Endothelial cell of umbilical vein (primary cell): Measurements from ENCODE around the gene TDRD9. TPM values are rescaled to one million over a fixed set of nuclear protein-coding genes. Genes with fewer than 3 reads are reported as not detected.

ENCODE experiments used
- BruUV-seq: library from RNA; stranded (reverse); fragments of 400-500 nt; replicated peaks from 2 replicates; lab custom pipeline; 2021; lab: Mats Ljungman, UMichigan
- CTCF ChIA-PET: fragments of 300-600, 350-600 bp; sonication (Branson Sonifier 250); formaldehyde crosslinking; loops from one replicate; lab custom pipeline; 2021; ENCODE audit warnings: antibody characterized with exemption, inconsistent platforms; lab: Charles Lee
- POLR2A ChIA-PET: fragments of 300-600, 350-600 bp; sonication (Branson Sonifier 250); formaldehyde crosslinking; loops from one replicate; lab custom pipeline; 2021; ENCODE audit warnings: antibody characterized with exemption, inconsistent platforms; lab: Charles Lee
- DNase-seq: peaks from one replicate; pipeline ENCODE4 v3.0.0-alpha.2; 2011; ENCODE audit warnings: low read depth, low spot score
- FAIRE-seq: peaks from 2 replicates; lab custom pipeline; 2011; peaks lifted over from hg19 to GRCh38; lab: Jason Lieb, UNC
- H2AFZ ChIP-seq: 2 replicates; pipeline ENCODE4 v1.6.0; 2012; ENCODE audit warnings: low read depth, low read length, control low read depth, inconsistent platforms
- H3K27ac ChIP-seq: 2 replicates; pipeline ENCODE4 v1.5.1; 2011; ENCODE audit warnings: low read depth, mild to moderate bottlenecking, control low read depth, low read length, moderate library complexity; ENCODE audit not compliant: insufficient read depth
- H3K27me3 ChIP-seq, 2 experiments: 2 replicates each; pipeline versions ENCODE4 v1.6.0 to v1.6.1; 2011; ENCODE audit warnings: low read length in 2 of 2, mixed read lengths in 1 of 2; ENCODE audit not compliant: control insufficient read depth in 2 of 2, insufficient read depth in 2 of 2
- H3K36me3 ChIP-seq, 2 experiments: 2 replicates in 1 of 2; 3 replicates in 1 of 2; pipeline ENCODE4 v1.5.1; 2011; ENCODE audit warnings: low read length in 2 of 2, mild to moderate bottlenecking in 1 of 2, moderate library complexity in 1 of 2; ENCODE audit not compliant: control insufficient read depth in 2 of 2, insufficient read depth in 2 of 2; ENCODE audit errors: extremely low read depth in 1 of 2
- H3K4me1 ChIP-seq: 3 replicates; pipeline ENCODE4 v1.5.1; 2011; ENCODE audit warnings: mild to moderate bottlenecking, low read length; ENCODE audit not compliant: control insufficient read depth, insufficient read depth; ENCODE audit errors: extremely low read depth
- H3K4me2 ChIP-seq: 2 replicates; pipeline ENCODE4 v1.6.1; 2011; ENCODE audit warnings: low read length, control low read depth, mixed read lengths; ENCODE audit not compliant: insufficient read depth
- H3K4me3 ChIP-seq, 3 experiments: fragments of 200-600 bp in 1 of 3; sonication (generic), shearing (Covaris generic) in 1 of 3; replicated peaks in 1 of 3; 2 replicates each; pipeline ENCODE4 v1.5.1; 2011 to 2016; ENCODE audit warnings: control low read depth in 3 of 3, low read length in 3 of 3, mild to moderate bottlenecking in 2 of 3, inconsistent platforms in 1 of 3, low read depth in 1 of 3, moderate library complexity in 1 of 3; ENCODE audit not compliant: insufficient read depth in 1 of 3
- H3K79me2 ChIP-seq: 2 replicates; pipeline ENCODE4 v1.6.0; 2012; ENCODE audit warnings: low read length, inconsistent platforms; ENCODE audit not compliant: control insufficient read depth, insufficient read depth
- H3K9ac ChIP-seq: replicated peaks from 2 replicates; pipeline ENCODE3; 2011; ENCODE audit warnings: low read length, control low read depth; ENCODE audit not compliant: insufficient read depth; ENCODE audit errors: extremely low read depth
- H3K9me1 ChIP-seq: replicated peaks from 3 replicates; pipeline ENCODE4 v1.6.0; 2011; ENCODE audit warnings: mild to moderate bottlenecking, low read length; ENCODE audit not compliant: control insufficient read depth, insufficient read depth; ENCODE audit errors: extremely low read depth
- H3K9me3 ChIP-seq: replicated peaks from 2 replicates; pipeline ENCODE4 v1.5.1; 2012; ENCODE audit warnings: low read length, inconsistent platforms; ENCODE audit not compliant: control insufficient read depth, insufficient read depth
- H4K20me1 ChIP-seq: replicated peaks from 2 replicates; pipeline ENCODE3; 2011; ENCODE audit warnings: mild to moderate bottlenecking, low read length; ENCODE audit not compliant: control insufficient read depth, insufficient read depth; ENCODE audit errors: extremely low read depth
- EZH2 ChIP-seq: IDR thresholded peaks from 2 replicates; pipeline ENCODE4 v1.6.1; 2012; ENCODE audit warnings: borderline replicate concordance, low read depth, mild to moderate bottlenecking, moderate library complexity, low read length, inconsistent platforms; ENCODE audit not compliant: severe bottlenecking
- FOS ChIP-seq: IDR thresholded peaks from 2 replicates; pipeline ENCODE4 v1.6.1; 2011; ENCODE audit warnings: mild to moderate bottlenecking, low read length, moderate library complexity, borderline replicate concordance; ENCODE audit not compliant: insufficient read depth
- GATA2 ChIP-seq: IDR thresholded peaks from 2 replicates; pipeline ENCODE4 v1.7.0; 2011; ENCODE audit warnings: low read depth, mild to moderate bottlenecking, moderate library complexity, mixed read lengths, low read length; ENCODE audit not compliant: insufficient read length, insufficient read depth
- JUN ChIP-seq: IDR thresholded peaks from 2 replicates; pipeline ENCODE4 v1.6.1; 2011; ENCODE audit warnings: borderline replicate concordance, low read depth; ENCODE audit not compliant: insufficient read length, insufficient read depth
- MYC ChIP-seq: IDR thresholded peaks from one replicate; pipeline ENCODE4 v1.6.1; 2011; ENCODE audit warnings: mild to moderate bottlenecking, low read depth, low read length
- POLR2A ChIP-seq: IDR thresholded peaks from 2 replicates; pipeline ENCODE4 v1.6.1; 2012; ENCODE audit warnings: low read depth, mild to moderate bottlenecking, control low read depth, low read length
- POLR2AphosphoS5 ChIP-seq: IDR thresholded peaks from 2 replicates; pipeline ENCODE4 v1.6.1; 2012; ENCODE audit warnings: low read depth, mild to moderate bottlenecking, control low read depth, low read length, moderate library complexity; ENCODE audit not compliant: insufficient read depth
- dilution Hi-C: fragments of 300-500 bp; cut with MboI; formaldehyde crosslinking; loops from one replicate; pipeline ENCODE4 v1.15.0; 2019; ENCODE audit warnings: low sequenced_read_pairs; ENCODE audit not compliant: extremely low pct_ligation_motif_present
- intact Hi-C: fragments of 100-400 bp; cut with micrococcal nuclease; formaldehyde crosslinking; loops from one replicate; pipeline ENCODE4 v1.10.0; 2022
- polyA plus RNA-seq, 4 experiments: library from polyadenylated mRNA; depleted of rRNA in 3 of 4; stranded (reverse) in 3 of 4; unstranded in 1 of 4; fragments of >200 nt; gene quantifications; 2 replicates each; pipeline versions ENCODE4 v1.2.1 to v1.2.3, GENCODE V29; 2011 to 2012; ENCODE audit warnings: missing spikeins in 1 of 4
- total RNA-seq: library from RNA; stranded (reverse); gene quantifications from 2 replicates; pipeline ENCODE4 v1.2.3, GENCODE V29; 2021
- TF ChIP-seq, protein P1 (sequence below), 2 donors: IDR thresholded peaks; 1 replicate in 1 of 2; 2 replicates in 1 of 2; pipeline ENCODE4 v1.5.1; 2011; ENCODE audit warnings: low read length in 2 of 2, mild to moderate bottlenecking in 2 of 2, moderate library complexity in 2 of 2, control low read depth in 1 of 2, inconsistent platforms in 1 of 2, low read depth in 1 of 2; ENCODE audit not compliant: insufficient read depth in 1 of 2; ENCODE audit errors: extremely low read depth in 1 of 2
- TF ChIP-seq, protein P2 (sequence below): IDR thresholded peaks from 2 replicates; pipeline ENCODE4 v1.6.1; 2011; ENCODE audit not compliant: insufficient read depth, insufficient read length

The TDRD9 gene
- total and polyA plus RNA-seq, 2 donors (not counting 3 experiments of a cell fraction or from before 2014, with no cell fraction given): 0.52 to 1.4 TPM

DNA sequence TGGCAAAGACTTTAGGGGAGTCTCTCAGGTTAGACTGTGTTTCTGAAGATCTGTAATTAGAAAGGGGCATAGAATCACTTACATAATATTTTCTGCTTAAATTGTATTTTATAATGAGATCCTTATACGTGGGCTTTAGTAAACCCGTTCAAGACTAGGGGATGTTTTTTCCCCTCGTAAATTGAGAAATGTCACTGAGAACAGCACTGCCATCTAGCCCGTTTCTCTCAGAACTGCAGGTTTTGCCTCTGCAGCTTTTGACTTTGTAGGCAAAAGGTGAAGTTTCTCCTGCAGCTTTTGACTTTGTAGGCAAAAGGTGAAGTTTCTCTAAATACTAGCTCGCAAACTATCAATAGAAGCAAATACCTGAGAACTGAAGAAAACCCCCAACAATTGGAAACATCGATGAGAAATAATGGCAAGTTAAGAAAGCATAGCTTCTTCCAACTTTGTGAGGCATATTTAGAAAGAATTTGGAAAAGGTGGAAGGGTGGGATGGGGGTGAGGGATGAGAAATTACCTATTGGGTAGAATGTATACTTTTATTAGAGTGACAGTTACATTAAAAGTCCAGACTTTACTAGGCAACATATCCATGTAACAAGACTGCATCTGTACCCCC is 147.4 kb downstream of the TDRD9 start:
- Histone ChIP-seq H3K27me3 (peaks cover 0 to 2% of the 10 kb centered on the region in 2 experiments), H3K27ac (no peak overlapping the region), H3K9me3 (no peaks in the 10 kb centered on the region), H3K4me2 (no peak overlapping the region), H3K4me3 (no peak overlapping the region), H4K20me1 (no peaks in the 10 kb centered on the region), H3K79me2 (no peaks in the 10 kb centered on the region), H3K9ac (no peak overlapping the region), H2AFZ (no peak overlapping the region), H3K36me3 (no peaks in the 10 kb centered on the region), H3K4me1 (no peaks in the 10 kb centered on the region), H3K9me1 (no peaks in the 10 kb centered on the region)
- no peak for FAIRE-seq
- BruUV-seq: no TSS peak
- POLR2A ChIA-PET: no interaction called here
- intact Hi-C loops: loop anchor here (5.0 kb wide), 1 partner anchor 147 kb away; no protein-coding TSS in a partner anchor
- no peak for TF ChIP-seq POLR2A
- TF ChIP-seq, protein P1, sequence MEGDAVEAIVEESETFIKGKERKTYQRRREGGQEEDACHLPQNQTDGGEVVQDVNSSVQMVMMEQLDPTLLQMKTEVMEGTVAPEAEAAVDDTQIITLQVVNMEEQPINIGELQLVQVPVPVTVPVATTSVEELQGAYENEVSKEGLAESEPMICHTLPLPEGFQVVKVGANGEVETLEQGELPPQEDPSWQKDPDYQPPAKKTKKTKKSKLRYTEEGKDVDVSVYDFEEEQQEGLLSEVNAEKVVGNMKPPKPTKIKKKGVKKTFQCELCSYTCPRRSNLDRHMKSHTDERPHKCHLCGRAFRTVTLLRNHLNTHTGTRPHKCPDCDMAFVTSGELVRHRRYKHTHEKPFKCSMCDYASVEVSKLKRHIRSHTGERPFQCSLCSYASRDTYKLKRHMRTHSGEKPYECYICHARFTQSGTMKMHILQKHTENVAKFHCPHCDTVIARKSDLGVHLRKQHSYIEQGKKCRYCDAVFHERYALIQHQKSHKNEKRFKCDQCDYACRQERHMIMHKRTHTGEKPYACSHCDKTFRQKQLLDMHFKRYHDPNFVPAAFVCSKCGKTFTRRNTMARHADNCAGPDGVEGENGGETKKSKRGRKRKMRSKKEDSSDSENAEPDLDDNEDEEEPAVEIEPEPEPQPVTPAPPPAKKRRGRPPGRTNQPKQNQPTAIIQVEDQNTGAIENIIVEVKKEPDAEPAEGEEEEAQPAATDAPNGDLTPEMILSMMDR (IDR thresholded peaks at IDR 0.05; ENCODE audit: extremely low read depth in 1 of 2, insufficient read depth in 1 of 2, low read depth in 1 of 2, low read length in 2 of 2): peak; percentile 8 to 43
- CTCF ChIA-PET: interaction anchor here (0.7 to 1.6 kb wide), 11 partner anchors 21 to 565 kb away, joined by 3 to 11 read pairs (median 3); no protein-coding TSS in a partner anchor
- DNase-seq: no peak
- dilution Hi-C loops: no loop called here

DNA sequence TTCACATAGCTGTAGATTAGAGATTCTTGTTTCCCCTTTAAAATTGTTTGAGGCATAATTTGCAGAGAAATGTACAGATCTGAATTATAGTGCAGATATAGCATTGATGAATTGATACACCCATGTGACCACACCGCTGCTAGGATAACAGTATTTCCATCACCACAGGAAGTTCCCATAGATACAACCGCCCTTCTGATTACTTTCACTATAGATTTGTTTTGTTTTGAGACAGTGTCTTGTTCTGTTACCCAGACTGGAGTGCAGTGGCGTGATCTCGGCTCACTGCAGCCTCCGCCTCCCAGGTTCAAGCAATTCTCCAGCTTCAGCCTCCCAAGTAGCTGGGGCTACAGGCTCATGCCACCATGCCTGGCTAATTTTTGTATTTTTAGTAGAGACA is 148.5 kb downstream of the TDRD9 start:
- Histone ChIP-seq H3K4me2 (no peak overlapping the region), H3K9me3 (no peaks in the 10 kb centered on the region), H2AFZ (no peak overlapping the region), H3K36me3 (no peaks in the 10 kb centered on the region), H3K27ac (no peak overlapping the region), H4K20me1 (no peaks in the 10 kb centered on the region), H3K79me2 (no peaks in the 10 kb centered on the region), H3K9me1 (no peaks in the 10 kb centered on the region), H3K27me3 (peaks cover 0 to 2% of the 10 kb centered on the region in 2 experiments), H3K4me1 (no peaks in the 10 kb centered on the region), H3K4me3 (no peak overlapping the region), H3K9ac (no peak overlapping the region)
- no peak for FAIRE-seq
- POLR2A ChIA-PET: no interaction called here
- BruUV-seq: no TSS peak
- dilution Hi-C loops (no loop called here), intact Hi-C loops (loop anchor here (5.0 kb wide), 1 partner anchor 146 kb away; no protein-coding TSS in a partner anchor)
- CTCF ChIA-PET: interaction anchor here (1.1 to 2.0 kb wide), 5 partner anchors 24 to 551 kb away, joined by 3 to 66 read pairs (median 10); no protein-coding TSS in a partner anchor
- TF ChIP-seq, protein P1 (IDR thresholded peaks at IDR 0.05; ENCODE audit: extremely low read depth in 1 of 2, insufficient read depth in 1 of 2, low read depth in 1 of 2, low read length in 2 of 2): no peak
- TF ChIP-seq, protein P2, sequence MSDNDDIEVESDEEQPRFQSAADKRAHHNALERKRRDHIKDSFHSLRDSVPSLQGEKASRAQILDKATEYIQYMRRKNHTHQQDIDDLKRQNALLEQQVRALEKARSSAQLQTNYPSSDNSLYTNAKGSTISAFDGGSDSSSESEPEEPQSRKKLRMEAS: no peak
- TF ChIP-seq FOS (no peak), MYC (no peak), JUN (no peak), POLR2AphosphoS5 (no peak), GATA2 (no peak), EZH2 (no peak), POLR2A (no peak)
- no peak for DNase-seq
